Globus pallidus (tissue), 1 donor: ENCODE measurements around the gene PA2G4.
"Not testable (repeated sequence)": the region's sequence is repeated elsewhere in the genome, so short reads cannot be mapped to it uniquely, and the experiment has no call there.

Experiments
- DNase-seq: peaks from one replicate; pipeline ENCODE4 v3.0.0-alpha.2; 2015; ENCODE audit warnings: low spot score

PA2G4 gene

GRCh38 chr12:56099787-56100186 is 4.6 kb upstream of the PA2G4 start:
- no peak for DNase-seq

DNA sequence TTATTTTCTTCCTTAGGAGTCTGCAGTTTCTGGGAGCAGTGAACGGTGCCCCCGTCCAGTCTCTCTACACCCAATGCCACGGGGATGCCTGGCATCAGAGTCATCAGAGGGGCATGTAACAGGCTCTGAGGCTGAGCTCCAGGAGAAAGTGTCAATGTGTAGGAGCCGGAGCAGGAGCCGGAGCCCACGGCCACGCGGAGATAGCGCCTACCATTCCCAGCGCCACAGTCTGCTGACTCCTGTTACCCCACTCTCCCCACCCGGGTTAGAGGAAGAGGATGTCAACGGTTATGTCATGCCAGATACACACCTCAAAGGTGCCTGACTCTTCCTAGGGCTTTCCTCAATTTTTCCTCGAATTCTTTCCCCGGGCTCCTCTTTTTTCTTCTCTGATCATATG is 3.3 kb upstream of the PA2G4 start:
- DNase-seq = no peak

DNA sequence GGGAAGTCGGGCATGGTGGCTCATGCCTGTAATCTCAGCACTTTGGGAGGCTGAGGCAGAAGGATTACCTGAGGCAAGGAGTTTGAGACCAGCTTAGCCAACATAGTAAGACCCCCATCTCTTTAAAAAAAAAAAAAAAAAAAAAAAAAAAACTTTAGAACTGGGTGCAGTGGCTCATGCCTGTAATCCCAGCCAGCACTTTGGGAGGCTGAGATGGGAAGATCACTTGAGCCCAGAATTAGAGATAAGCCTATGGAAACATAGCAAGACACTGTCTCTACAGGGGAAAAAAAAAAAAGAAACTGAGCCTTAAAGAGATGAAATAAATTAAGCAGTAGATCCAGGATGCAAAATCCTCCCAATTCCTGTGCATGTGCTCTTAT is 1.7 kb upstream of the PA2G4 start:
- DNase-seq = no peak

DNA sequence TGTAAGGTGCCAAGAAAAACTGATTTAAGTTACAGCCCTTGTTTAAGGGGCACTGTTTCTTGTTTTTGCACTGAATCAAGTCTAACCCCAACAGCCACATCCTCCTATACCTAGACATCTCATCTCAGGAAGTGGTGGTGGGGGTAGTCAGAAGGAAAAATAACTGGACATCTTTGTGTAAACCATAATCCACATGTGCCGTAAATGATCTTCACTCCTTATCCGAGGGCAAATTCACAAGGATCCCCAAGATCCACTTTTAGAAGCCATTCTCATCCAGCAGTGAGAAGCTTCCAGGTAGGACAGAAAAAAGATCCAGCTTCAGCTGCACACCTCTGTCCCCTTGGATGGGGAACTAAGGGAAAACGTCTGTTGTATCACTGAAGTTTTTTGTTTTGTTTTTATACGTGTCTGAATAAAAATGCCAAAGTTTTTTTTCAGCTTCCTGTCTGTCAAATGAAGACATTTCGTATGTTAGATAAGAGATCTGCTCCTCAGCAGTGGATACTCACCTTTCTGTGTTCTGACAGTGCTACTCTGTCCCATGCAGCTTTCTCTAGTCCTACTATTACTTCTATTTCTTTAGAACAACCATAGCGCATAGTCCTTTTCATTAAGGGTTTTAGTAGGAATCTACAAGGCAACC is 1.2 kb upstream of the PA2G4 start:
- DNase-seq = no peak

- DNase-seq = no peak
Observed at GRCh38 chr12:56103823-56104108, 593 bp upstream of the PA2G4 start.

GRCh38 chr12:56104815-56105608 is 653 bp downstream of the PA2G4 start:
- no peak for DNase-seq

DNA sequence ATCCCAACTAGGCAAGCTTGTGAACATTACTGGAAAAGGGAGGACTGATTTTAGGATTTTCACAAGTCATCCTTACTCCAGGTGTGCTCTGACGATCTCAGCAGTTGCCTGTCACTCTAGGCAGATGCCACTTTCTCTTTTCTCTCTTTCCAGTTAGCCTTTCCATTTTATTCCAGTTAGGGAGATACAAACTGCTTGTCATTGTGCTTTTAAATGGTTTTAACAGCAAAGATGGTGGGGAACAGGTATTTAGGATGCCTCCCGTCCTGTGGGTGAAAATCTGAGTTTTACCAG is 1.2 kb downstream of the PA2G4 start:
- no peak for DNase-seq

DNA sequence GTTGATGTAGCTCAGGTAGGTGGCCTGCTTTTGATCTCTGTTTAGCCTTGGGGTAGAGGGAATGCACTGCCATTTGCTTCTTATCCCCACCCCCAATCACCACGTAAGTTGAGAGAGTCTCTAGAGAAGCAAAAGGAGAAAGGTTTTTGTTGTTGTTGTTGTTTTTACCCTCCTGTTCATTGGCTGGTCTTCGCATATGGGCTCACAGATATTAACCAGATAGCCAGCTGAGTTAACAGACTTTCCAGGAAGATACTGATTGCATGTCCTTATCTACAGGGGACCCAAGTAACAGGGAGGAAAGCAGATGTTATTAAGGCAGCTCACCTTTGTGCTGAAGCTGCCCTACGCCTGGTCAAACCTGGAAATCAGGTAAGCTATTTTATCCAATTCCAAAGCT is 2.9 kb downstream of the PA2G4 start:
- no peak for DNase-seq

GRCh38 chr12:56110571-56110970 is 6.2 kb downstream of the PA2G4 start:
- DNase-seq = no peak

DNA sequence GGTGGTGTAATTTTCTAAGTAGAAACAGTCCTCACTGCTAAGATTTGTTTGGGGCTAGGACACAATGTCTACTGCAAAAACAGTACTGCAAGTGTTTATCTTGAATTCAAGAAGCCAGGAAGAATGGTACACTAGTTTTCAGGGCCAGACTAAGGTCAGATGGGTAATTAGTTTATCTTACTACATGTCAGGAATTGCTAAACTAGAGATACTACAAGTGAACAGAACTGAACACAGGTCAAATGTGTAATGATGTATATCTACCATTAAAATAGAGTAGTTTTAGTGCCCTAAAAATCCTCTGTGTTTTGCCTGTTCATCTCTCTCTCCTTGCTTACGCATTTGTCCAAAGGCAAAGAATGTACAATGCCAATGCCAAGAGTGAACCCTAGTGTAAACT is 9.7 kb downstream of the PA2G4 start:
- DNase-seq = no peak

GRCh38 chr12:56115329-56115728 is 11.0 kb downstream of the PA2G4 start:
- DNase-seq = peak; percentile 26

GRCh38 chr12:56116267-56117081 is 12.1 kb downstream of the PA2G4 start, which contains the start of gene RPL41:
Gene RPL41, plus strand, starts transcription at chr12:56116633.
- DNase-seq = peak; percentile 97

DNA sequence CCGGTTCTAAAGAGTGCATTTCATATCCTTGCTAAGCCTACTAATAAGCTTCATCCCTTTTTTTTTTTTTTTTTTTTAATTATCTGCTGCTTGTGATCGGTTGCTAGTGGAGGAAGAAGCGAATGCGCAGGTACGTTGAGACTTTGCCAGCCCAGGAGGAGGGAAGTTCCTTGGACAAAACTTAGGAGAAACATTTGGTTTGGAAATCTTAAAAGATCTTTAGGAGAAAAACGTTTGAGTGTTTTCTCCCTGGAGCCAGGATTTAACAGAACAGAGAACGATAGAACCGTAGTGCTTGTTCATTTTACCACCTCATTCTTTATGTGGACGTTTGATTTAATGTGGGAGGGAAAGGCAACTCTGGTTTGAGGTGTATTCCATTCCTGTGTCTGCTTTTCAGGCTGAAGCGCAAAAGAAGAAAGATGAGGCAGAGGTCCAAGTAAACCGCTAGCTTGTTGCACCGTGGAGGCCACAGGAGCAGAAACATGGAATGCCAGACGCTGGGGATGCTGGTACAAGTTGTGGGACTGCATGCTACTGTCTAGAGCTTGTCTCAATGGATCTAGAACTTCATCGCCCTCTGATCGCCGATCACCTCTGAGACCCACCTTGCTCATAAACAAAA is 12.8 kb downstream of the PA2G4 start:
- DNase-seq = not testable (repeated sequence)

DNA sequence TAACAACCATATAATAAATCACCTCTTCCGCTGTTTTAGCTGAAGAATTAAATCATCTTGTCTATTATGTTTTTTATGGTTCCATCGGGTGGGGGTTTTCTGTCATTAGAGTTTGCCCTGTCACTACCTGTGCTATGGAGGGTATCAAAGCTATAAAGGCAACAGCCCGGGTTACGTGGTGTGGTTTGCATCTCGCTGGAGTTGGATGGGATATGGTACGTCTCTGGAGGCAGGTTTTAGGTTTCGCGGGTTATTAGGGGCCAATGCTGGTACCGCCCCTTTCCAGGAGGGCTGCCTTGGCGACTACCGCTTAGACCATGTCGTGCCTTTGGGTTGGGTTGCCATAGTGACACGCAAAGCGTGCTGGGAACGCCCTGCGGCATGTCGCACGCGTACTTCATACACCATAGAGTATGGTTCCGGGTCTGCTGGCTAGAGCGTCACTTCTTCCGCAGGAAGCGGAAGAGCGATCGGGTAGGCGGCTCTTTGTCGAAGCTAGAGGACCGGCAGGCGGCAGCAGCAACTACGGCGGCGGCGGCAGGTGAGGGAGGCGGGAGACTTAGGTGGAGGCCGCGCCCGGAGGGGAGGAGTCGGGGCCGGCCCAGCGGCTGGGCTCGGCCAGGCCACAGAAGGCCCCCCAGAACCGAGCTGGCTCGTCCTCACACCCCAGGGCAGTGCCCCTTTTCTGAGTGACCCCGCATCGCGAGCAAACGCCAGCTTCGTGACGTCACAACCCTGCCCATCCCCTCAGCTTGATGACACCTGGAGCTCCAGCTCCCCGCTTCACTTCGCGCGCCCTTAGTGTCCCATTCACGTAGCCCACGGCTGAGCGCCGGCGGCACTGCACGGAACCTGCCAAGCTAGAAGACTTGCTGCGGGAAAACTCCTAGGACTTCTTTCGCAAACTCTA is 13.7 kb downstream of the PA2G4 start, which contains the start of gene ZC3H10:
Gene ZC3H10, plus strand, starts transcription at position 489 of the 910 bp plus-strand sequence. CDS start 2,297 bp downstream, outside the sequence.
- peak; percentile 97 for DNase-seq

DNA sequence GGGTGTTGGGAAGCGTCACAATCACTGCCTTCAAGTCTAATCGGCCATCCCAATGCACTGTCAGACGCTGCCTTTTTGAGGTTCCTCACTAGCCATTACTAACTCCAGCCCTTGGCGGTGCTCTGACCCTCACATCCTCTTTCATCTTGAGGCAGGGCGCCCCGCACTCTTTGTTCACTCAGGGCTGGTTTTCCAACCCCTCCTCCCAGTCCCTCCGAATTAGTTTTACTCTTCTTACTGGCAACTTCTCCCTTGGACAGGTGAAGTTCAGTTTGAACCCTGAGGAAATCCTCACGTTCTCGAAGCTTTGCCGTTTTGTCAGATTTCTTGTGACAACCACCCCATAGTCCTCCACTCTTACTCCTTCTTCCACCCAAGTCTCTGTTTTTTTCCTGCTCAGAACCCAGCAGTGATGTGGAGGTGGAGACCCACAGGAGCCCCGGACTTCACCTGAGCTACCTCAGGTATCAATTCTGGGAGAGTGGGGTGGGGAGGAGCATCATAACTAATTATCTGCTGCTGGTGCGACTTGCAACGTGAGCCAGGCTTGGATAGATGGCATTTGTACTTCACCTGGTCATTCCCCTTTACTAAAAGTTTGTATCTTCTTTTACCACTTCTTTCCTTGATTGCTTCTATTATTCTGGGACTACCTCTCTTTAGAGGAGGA is 14.5 kb downstream of the PA2G4 start:
- DNase-seq = no peak

DNA sequence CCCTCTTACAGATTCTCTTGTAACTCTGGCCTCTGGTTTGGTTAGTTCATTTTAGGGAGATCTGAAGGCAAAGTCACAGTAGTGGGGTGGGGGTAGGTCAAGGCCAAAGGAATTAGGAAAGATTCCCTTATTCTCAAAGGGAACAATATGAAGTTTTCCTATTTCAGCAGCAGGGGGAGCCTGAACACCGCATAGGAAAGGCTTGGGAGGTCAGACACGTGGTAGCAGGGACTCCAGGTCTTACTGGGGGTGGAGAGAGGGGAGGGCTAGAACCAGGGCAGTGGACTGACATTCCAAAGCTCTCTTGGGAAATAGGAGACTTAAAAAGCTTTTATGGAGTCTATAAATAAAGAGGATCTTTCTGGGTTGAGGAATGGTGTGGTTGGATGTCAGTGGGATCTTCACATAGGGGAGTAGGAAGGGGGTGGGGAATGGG is 15.0 kb downstream of the PA2G4 start:
- DNase-seq = peak; percentile 71

DNA sequence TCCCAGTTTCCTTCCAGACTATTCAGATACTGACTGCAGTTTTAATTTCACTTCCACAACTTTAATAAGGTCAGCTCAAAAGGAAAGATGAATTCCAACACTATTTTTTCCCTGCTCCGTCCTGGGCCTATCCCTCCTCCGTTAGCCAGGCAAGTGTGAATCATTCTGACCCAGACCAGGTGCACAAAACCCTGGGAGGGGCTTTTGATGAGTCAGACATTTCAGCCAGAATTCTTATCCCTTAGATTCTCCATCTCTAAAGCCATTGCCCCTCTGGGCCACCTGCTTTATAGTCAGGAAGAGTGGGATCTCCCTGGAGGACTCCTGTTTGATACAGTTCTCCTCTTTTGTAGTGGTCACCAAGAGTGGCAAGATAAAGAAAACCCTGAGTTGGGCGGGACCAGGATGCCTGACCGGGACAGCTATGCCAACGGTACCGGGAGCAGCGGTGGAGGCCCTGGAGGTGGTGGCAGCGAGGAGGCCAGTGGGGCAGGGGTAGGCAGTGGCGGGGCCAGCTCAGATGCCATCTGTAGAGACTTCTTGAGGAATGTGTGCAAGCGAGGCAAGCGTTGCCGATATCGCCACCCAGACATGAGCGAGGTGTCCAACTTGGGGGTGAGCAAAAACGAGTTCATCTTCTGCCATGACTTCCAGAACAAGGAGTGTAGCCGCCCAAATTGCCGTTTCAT is 15.9 kb downstream of the PA2G4 start:
- DNase-seq = no peak

- no peak for DNase-seq
Observed at GRCh38 chr12:56121204-56121870, 17.0 kb downstream of the PA2G4 start.

GRCh38 chr12:56122637-56123036 is 18.3 kb downstream of the PA2G4 start:
- DNase-seq = no peak

- DNase-seq = no peak
Observed at GRCh38 chr12:56124133-56124532, 19.8 kb downstream of the PA2G4 start.
